NCI-H2196 treated with DMSO at 0.1 percent for 48 hours (cell line): ENCODE measurements around the gene CYB5A.

ENCODE experiments used
- DNase-seq: peaks from one replicate; lab custom pipeline; 2025; ENCODE audit not compliant: unreplicated experiment; lab: John Stamatoyannopoulos, UW

CYB5A gene

DNA sequence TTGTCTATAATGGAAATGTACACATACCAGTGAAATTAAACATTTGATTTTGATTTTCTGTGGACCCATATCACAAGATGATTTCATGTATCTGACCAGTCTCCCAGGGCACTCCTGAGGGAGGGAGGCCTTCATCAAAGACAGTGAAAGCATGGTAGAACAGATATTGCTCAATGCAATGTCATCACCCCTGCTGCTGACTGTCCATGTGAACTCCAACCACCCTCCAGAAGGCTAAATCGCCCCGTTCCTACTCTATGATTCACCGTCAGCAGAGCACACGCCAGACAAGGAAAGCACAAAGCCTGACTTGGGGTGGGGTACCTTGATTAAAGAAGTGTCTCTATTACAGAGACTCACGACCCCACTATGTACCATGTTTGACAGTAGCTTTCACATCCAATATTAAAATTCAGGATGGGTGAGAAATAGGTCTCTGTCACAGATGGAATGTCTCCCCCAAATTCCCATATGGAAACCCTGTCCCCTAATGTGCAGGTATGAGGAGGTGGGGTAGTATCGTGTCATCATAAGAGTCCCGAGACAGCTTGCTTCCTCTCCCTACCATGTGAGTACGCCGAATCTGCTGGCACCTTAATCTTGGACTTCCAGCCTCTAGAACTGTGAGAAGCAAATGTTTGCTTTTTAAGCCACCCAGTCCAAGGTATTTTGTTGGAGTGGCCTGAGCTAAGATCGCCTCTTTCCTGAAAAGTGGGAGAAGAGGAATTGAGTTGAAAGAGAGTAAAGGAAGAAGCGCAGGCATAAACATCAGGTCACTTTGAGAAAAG lies 42.4 kb downstream of the CYB5A start:
- DNase-seq, result no peak

- no peak for DNase-seq
Measured at GRCh38 chr18:74248595-74248994, 43.2 kb downstream of the CYB5A start.

DNA sequence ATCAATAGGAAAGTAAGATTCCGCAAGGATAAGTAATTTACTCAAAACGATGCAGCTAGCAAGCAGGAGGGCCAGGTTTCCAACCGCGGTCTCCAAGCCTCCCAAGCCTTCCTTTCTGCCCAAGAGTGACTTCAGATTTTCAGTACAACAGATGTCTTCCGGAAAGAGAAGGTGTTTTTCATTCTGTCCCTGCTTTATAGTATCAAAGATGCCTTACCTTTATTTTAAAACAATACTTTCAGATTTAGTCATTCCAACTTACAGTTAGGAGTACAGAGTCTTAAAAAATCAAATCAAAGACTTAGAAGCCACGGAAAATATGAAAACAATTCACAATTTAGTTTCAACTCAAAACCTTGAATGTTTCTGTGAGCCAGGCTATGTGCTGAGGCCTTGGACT lies 43.6 kb downstream of the CYB5A start:
- no peak for DNase-seq

DNA sequence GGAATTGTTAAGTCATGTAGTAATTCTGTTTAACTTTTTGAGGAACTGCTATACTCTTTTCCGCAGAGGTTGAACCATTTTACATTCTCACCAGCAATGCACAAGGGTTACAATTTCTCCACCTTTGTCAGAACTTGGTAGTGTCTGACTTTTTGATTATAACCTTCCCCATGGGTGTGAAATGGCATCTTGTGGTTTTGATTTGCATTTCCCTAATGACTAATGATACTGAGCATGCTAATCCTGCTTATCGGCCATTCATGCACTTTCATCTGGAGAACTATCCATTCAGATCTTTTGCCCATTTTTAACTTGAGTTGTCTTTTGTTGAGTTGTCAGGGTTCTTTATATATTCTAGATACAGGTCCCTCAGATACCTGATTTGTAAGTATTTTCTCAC lies 47.2 kb downstream of the CYB5A start:
- DNase-seq, result no peak

- no peak for DNase-seq
Measured at GRCh38 chr18:74243127-74243526, 48.6 kb downstream of the CYB5A start.

- DNase-seq, result no peak
Measured at GRCh38 chr18:74242438-74243096, 49.2 kb downstream of the CYB5A start.

GRCh38 chr18:74241970-74242369 lies 49.8 kb downstream of the CYB5A start:
- DNase-seq, result no peak

DNA sequence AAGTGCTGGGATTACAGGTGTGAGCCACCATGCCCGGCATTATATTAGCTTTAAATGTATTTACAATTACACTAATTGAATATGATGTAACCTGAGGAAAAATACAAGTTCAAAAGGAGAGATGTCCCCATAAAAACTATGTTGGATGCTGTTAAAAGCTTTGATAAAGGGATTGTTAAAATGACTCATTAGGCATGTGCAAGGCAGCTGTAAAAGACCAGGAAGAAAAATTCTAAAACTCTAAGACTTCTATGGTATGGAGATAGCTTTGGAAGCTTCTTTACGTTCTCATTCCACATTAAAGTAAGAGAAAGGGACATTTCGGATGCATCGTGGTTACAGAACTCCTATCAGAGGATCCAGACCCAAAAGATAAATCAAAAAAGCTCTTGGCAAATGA lies 50.3 kb downstream of the CYB5A start:
- DNase-seq, result no peak

- no peak for DNase-seq
Measured at GRCh38 chr18:74239567-74239966, 52.2 kb downstream of the CYB5A start.

DNA sequence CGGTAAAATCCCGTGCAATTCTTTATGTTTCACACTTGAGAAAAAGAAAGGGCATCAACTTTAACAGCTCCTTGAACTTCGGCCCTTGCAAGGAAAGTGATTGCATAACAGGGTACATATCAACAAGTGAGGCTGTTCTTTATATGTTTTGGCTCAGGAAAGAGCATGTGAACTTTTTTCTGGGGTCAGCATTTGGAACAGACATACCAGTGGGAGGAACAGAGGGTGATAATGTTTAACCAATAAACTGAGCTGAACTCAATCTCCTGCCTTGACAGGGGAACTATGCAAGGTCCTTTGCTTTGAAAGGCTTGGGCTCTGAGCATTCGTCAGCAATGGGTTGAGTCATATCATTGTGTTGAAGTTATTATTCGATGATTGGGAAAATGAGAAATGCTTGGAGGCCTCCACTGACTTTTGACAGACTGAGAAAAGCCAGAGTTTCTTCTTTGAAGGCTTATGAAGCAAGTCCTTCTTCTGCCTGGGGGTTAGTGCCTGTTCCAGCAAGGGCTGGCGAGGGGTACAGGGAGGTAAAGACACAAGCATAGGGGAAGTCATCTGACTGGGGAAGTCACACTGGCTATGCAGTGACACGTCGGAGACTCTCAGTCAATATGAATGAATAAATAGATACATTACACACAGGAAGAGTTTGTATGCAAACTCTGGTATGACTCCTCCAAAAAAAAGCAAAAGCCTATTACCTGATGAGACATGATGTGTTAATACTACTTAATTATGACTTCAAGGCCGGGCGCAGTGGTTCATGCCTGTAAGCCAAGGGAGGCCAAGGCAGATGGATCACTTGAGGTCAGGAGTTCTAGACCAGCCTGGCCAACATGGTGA lies 57.2 kb downstream of the CYB5A start:
- no peak for DNase-seq

DNA sequence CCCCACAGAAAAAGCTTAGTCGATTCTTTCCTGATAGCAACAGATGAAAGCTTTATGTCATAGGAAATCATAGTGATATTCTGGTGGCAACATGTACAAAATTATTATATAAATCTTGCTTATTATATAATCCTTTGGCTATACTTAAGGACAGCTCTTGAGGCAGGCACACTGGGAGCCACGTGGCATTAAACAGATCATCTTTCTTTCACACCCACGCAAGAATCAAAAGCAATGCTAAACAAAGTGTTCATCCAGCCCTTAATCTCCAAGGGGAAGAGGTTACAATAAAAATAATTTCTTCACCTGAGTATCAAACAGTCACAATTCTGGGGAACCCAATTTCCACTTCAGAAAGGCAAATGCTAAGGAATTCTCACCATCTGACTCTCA lies 57.8 kb downstream of the CYB5A start:
- no peak for DNase-seq

DNA sequence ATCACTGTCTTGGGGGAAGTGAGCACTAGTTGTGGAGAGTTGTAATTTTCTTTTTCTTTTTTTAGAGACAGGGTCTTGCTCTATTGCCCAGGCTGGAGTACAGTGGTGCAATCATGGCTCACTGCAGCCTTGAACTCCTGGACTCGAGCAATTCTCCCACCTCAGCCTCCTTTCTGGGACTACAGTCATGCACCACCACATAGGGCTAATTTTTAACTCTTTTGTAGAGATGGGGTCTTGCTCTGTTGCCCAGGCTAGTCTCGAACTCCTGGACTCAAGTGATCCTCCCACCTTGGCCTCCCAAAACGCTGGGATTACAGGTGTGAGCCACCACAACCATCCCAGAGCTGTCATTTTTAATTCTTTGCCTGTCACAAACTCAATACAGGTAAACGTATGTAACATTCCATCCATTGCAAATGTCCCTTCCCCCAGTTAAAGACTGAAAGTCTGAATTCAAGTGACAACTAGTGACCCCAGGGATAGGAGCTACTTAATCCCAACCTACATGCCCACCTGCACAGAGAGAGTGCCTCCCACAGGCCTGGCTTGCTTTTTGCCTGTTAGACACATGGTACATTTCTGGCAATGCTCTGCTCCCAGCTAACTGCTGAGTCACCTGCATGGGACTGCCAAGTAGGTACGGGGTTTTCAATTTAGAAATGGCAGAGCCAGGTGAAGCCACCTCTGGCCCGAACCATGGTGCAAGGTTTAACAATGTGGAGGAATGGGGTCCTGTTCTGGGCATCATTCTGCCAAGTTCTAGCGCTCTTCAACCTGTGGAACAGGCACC lies 60.6 kb downstream of the CYB5A start:
- DNase-seq, result no peak

DNA sequence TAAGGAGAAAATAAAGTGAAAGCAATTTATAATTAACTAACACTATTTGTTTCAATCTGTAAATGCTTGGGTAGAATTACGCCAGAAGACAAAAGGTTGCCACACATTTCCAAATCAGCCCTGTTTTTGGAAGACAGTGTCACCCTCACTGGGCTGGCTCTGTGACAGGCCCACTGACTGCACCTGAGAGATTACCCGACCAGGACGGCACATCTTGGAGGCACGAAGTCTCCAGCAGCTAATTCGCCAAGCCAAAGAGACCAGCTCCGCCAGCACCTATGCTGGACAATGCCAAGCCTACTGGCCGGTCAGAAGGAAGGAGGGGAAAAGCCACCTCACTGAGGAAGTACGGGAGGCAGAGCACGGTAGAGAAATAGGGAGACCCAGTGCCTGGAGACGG lies 61.9 kb downstream of the CYB5A start:
- DNase-seq, result no peak

DNA sequence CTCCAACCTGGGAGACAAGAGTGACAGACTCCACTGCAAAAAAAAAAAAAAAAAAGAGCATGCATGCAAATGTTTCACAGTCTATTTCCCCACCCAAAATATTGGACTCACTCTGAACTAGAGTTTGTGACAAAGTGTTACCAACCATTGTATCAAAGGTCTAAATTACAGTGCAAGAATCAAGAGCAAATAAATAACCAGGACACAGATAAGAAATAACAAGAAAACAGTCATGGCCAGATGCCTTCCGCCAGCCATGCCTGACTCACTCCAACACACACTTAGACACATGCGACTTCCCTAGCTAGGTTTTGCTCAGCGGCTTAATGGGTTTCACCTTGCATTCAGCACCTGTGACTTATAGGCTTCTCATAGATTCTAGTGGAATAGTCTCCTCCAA lies 62.8 kb downstream of the CYB5A start:
- DNase-seq, result no peak

DNA sequence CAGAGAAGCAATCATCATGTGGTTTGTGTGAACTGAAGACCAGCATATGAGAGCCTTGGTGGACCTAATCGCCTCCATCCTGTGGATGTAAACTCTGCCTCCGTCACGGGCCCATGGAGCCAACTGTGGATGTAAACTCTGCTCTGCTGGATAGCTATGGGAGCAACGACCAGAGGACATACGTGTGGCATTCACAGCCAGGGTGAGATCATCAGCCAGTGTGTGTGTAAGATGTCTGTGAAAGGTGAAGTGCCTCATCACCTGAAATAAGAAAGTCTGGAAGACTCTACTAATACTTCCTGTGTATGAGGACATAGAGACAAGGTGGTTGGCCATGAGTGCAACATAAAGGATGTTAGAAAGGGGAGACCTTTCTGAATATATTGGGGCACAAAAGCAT lies 63.5 kb downstream of the CYB5A start:
- DNase-seq, result no peak

DNA sequence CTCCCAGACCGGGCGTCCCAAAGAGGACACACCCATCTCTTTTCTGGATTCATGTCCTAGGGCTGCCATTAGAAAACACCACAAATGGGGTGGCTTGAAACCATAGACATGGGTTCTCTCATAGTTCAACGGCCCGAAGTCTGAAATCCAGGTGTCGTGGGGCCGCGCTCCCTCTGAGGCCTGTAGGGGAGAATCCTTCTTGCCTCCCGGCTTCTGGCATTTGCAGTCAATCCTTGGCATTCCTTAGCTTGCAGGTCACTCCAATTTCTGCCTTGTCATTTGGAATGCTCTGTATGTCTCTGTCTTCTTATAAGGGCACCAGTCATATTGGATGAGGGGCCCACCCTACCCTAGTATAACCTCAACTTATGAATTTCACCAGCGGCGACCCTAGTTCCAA lies 65.1 kb downstream of the CYB5A start:
- DNase-seq, result no peak

DNA sequence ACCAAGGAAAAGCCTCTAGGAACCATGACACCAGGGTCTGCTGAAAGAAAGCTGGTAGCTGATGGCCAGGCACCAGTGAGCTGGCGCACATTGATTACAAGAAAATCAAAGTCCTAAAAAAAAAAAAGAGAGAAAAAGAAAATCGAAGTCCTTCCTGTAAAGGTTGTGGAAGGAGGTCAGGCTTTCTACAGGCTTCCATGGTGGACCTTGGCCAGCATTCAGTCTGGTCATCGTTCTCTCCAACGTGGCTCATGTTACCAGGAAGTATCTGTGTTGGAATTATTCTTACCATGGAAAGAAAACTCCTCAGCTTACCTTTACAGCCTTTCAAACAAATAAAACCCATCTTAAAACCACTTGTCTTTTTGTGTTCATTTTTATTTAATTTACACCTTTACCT lies 65.6 kb downstream of the CYB5A start:
- DNase-seq, result no peak

- DNase-seq, result no peak
Measured at GRCh38 chr18:74225193-74225840, 66.4 kb downstream of the CYB5A start.

- DNase-seq, result no peak
Measured at GRCh38 chr18:74222710-74223494, 68.9 kb downstream of the CYB5A start.

DNA sequence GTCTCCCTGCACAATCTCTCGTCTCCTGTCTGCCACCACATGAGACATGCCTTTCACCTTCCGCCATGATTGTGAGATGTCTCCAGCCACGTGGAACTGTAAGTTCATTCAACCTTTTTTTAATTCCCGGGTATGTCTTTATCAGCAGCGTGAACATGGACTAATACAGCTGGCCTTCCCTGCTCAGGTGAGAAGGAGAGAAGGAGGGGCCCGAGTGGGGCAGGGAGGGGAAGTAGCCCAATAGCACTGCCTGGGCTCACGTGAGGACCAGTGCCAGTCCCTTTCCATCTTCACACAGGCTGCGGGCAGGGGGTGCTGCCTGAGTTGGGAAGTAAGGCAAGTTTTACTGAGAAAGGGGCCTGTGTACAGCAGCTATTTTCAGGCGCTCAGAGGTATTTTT lies 70.7 kb downstream of the CYB5A start:
- DNase-seq, result no peak
